T-helper 17 cell (primary cell): ENCODE data around the gene PRAMEF1. TPM values are rescaled to one million over a fixed set of nuclear protein-coding genes. Genes with fewer than 3 reads are reported as not detected.
"Not testable (repeated sequence)": the region's sequence is repeated elsewhere in the genome, so short reads cannot be mapped to it uniquely, and the experiment has no call there.

ENCODE experiments used
- ATAC-seq: fragments of 150-1000 bp; cut with Tn5 transposase; 2 replicates; pipeline ENCODE4 v1.10.0; 2021; ENCODE audit warnings: mild to moderate bottlenecking, moderate library complexity
- DNase-seq, 3 donors: peaks; one replicate each; pipeline versions ENCODE4 v3.0.0 to v3.0.0-alpha.2; 2020 to 2021
- H3K9me3 ChIP-seq: one replicate; pipeline ENCODE4 v1.7.0; 2013; ENCODE audit warnings: low read length, mild to moderate bottlenecking; ENCODE audit not compliant: control insufficient read depth, poor library complexity, severe bottlenecking
- H3K27ac Mint-ChIP-seq: one replicate; pipeline ENCODE4 v1.8.0; 2022; ENCODE audit warnings: mild to moderate bottlenecking, moderate library complexity, mixed read lengths
- H3K27me3 Mint-ChIP-seq: one replicate; pipeline ENCODE4 v1.8.0; 2022; ENCODE audit warnings: mixed read lengths
- H3K36me3 Mint-ChIP-seq: one replicate; pipeline ENCODE4 v1.8.0; 2022; ENCODE audit warnings: low read depth, mixed read lengths
- H3K4me1 Mint-ChIP-seq: one replicate; pipeline ENCODE4 v1.8.0; 2022; ENCODE audit warnings: mild to moderate bottlenecking, mixed read lengths
- H3K4me3 Mint-ChIP-seq: one replicate; pipeline ENCODE4 v1.8.0; 2022; ENCODE audit warnings: mild to moderate bottlenecking, moderate library complexity, mixed read lengths
- total RNA-seq, 4 donors: library from RNA in 2 of 4; stranded (reverse) in 2 of 4; gene quantifications; one replicate each; pipeline ENCODE4 v1.2.3 and lab custom pipeline; 2022 to 2026

The PRAMEF1 gene
- total RNA-seq, 2 donors from 2014 or later: not detected

DNA sequence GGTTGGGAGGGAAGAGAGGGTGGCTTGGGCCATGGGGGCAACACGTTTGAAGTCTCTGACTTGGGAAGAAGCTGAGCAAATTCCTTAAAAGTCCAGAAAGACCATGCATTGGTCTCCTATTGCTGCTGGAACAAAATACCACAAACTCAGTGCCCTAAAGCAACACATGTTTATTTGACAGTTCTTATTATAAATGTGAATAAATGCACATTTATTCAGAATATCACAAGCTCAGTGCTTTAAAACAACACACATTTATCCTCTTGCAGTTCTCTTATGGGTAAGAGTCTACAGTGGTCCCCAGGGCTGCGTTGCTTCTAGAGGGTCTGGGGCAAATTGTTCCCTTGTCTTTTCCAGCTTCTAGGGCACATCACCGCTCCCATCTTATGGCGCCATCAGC, 27.7 kb upstream of the PRAMEF1 start:
- H3K4me1 Mint-ChIP-seq: no peaks in the 10 kb centered on the region
- ATAC-seq (no peak), DNase-seq (no peak)
- no peak overlapping the region for H3K27ac Mint-ChIP-seq
- H3K4me3 Mint-ChIP-seq: no peak overlapping the region
- peaks cover 5% of the 10 kb centered on the region for H3K36me3 Mint-ChIP-seq
- H3K27me3 Mint-ChIP-seq: peaks cover 65% of the 10 kb centered on the region
- H3K9me3 ChIP-seq: no peaks in the 10 kb centered on the region

DNA sequence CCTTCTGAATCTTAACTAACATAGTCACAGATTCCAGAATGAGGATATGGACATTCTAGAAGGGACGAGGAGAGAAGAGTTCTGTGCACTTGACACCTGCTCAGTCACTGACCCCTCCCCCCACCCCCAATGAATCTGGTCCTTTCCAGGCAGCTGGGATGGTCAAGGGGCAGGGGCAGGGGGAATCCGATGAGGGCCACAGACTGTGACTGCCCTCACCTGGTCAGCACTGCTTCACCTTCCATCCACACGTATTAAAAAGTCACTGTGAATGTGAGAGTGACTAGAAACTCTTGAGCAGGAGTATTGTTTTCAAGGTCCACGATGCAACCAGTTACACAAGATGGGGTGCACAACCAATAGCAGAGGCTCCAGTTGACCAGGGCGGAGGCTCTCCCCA, 27.2 kb upstream of the PRAMEF1 start:
- no peak for ATAC-seq
- H3K4me1 Mint-ChIP-seq: no peaks in the 10 kb centered on the region

DNA sequence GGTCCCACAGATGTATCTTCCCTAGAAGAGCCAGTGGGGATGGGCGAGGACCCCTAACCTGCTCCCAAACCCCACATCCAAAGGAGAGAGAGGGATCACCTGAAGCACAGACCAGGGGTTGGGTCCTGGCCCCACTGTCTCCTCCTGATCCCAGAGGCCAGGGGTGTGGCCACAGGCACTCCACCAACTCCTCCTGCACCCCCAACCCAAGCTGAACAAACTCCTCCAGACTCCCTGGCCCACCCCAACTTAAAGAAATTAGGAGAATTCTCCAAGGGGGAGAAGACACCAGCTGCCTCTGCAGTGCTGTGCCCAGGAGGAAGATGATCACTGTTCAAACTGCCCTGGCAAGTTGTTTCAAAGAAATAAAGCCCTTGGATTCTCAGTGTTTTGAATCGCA, 22.2 kb upstream of the PRAMEF1 start:
- Mint-ChIP-seq H3K27ac (no peak overlapping the region), H3K4me3 (no peak overlapping the region), H3K36me3 (peaks cover 3% of the 10 kb centered on the region), H3K27me3 (peaks cover 74% of the 10 kb centered on the region), H3K4me1 (no peaks in the 10 kb centered on the region)
- ATAC-seq: no peak
- no peaks in the 10 kb centered on the region for H3K9me3 ChIP-seq
- no peak for DNase-seq

More for the DNA sequence above, 27.2 kb upstream of the PRAMEF1 start:
- H3K27ac Mint-ChIP-seq: no peak overlapping the region
- H3K9me3 ChIP-seq: no peaks in the 10 kb centered on the region
- H3K4me3 Mint-ChIP-seq: no peak overlapping the region
- peaks cover 5% of the 10 kb centered on the region for H3K36me3 Mint-ChIP-seq
- H3K27me3 Mint-ChIP-seq: peaks cover 65% of the 10 kb centered on the region
- no peak for DNase-seq

DNA sequence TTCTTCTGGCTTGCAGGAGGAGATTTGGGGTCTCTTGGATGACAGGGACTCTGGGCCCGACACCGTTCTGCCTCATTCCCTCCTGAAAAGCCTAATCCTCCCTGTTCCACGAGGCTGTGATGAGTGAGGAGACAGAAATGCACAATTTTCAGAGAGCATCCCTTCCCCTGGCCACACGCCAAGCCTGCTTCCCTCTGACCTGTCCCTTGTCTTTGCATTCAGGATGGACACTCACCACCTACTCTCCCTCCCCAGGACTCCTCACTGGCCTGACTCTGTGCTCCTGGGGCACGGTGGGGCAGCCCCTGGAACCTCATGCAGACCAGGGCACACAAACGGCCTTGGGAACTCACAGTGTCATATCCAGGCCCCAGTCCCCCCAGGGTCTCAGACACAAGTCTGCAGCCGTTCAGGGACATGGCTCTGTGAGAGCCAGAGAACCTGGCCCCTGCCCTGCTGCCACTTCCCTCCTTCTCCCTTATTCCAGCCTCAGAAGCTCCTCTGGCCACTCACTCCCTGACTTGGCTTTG, 21.2 kb upstream of the PRAMEF1 start:
- H3K4me3 Mint-ChIP-seq: no peak overlapping the region
- H3K36me3 Mint-ChIP-seq: peaks cover 3% of the 10 kb centered on the region
- ATAC-seq: no peak
- H3K27ac Mint-ChIP-seq: no peak overlapping the region
- DNase-seq: no peak
- H3K4me1 Mint-ChIP-seq: no peaks in the 10 kb centered on the region
- peaks cover 79% of the 10 kb centered on the region for H3K27me3 Mint-ChIP-seq
- H3K9me3 ChIP-seq: no peaks in the 10 kb centered on the region

DNA sequence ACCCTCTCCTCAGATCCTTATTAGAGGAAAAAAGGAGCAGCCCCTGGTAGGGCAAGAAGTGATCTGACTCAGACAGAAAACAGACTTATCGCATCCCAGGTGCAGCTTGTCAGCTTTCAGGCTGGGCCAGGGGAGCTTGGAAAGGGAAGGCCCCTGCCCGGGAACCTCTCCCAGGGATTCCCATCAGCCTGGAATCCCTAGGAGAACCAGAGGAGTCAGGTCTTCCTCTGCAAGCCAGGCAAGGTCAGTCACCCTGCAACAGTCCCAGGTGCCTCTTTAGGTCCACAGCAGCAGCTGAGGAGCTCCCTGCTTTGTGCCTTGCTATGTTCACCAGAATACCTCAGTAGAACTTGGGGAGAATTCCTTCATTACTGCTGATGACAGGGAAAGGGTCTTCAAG, 20.6 kb upstream of the PRAMEF1 start:
- H3K27me3 Mint-ChIP-seq: peaks cover 81% of the 10 kb centered on the region
- H3K4me1 Mint-ChIP-seq: no peaks in the 10 kb centered on the region
- H3K36me3 Mint-ChIP-seq: peaks cover 3% of the 10 kb centered on the region
- no peak overlapping the region for H3K27ac Mint-ChIP-seq
- H3K4me3 Mint-ChIP-seq: no peak overlapping the region
- ATAC-seq (no peak), DNase-seq (no peak)
- no peaks in the 10 kb centered on the region for H3K9me3 ChIP-seq

DNA sequence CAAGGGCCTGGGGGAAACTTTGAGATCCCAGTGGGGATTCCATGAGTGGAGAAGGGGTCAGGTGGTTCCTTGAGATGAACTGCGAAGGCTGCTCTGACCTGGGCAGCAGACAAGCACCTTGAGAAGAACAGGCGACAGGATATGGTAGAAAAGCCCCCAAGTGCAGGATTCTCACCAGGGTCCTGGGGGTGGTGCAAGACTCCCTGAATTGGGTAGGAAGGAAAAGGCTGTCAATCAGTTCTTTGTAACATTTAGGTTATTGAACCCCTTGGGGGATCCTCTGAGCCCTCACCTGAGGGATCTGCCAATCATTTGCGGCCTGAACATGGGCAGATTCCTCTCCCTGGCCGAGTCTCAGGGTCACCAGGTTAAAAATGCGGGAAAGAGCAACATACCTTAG, 20.0 kb upstream of the PRAMEF1 start:
- no peaks in the 10 kb centered on the region for H3K4me1 Mint-ChIP-seq
- no peak for DNase-seq
- H3K36me3 Mint-ChIP-seq: peaks cover 3% of the 10 kb centered on the region
- no peak overlapping the region for H3K4me3 Mint-ChIP-seq
- ATAC-seq: no peak
- H3K27me3 Mint-ChIP-seq: peaks cover 84% of the 10 kb centered on the region
- H3K27ac Mint-ChIP-seq: no peak overlapping the region
- no peaks in the 10 kb centered on the region for H3K9me3 ChIP-seq

DNA sequence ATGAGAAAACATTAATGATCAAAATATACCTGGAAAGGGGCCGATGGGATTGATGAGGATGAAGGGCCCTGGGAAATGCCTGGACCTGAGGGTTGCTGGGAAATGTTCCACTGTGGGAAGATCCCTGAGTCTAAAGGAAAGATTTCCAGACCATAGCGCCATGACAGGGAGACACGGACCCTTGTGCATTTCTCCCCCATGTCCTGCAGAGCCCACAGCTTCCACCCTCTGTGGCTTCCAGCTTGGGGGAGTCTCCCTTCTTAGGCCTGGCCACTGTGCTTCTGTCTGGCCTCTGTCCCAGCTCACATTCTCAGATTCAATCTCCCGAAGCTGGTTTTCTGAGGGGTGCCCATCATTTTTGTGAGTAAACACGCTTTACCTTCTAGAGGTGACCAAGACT, 18.7 kb upstream of the PRAMEF1 start:
- no peaks in the 10 kb centered on the region for H3K4me1 Mint-ChIP-seq
- H3K27ac Mint-ChIP-seq: no peak overlapping the region
- H3K36me3 Mint-ChIP-seq: peaks cover 3% of the 10 kb centered on the region
- DNase-seq (no peak), ATAC-seq (no peak)
- no peaks in the 10 kb centered on the region for H3K9me3 ChIP-seq
- no peak overlapping the region for H3K4me3 Mint-ChIP-seq
- peaks cover 84% of the 10 kb centered on the region for H3K27me3 Mint-ChIP-seq

DNA sequence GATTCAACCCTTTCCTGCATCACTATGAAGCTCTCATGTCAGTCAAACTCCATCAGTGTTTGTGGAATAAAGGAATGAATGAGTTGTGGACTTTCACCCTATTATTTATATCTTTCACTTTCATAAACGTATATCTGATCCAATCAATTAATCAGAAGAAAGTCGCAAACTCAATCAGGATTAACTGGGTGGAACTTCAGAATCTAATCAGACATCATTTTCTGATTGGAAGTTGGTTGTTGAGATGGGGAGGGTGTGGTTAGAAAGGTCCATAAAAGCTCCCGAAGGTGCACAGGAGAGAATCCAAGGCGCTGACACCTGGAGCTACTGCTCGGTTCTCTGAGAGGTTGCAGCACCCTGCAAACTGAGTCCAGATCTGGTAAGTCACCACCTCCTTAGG, 17.8 kb upstream of the PRAMEF1 start, which contains the start of gene PRAMEF12:
PRAMEF12 (plus strand) TSS at position 301 of the 400 bp plus-strand sequence. CDS start 1,130 bp downstream, outside the sequence.
- H3K27ac Mint-ChIP-seq: no peak within 1 kb of the TSS
- no peak for ATAC-seq
- H3K36me3 Mint-ChIP-seq: peaks cover 3% of the 10 kb centered on the region
- H3K9me3 ChIP-seq: no peaks in the 10 kb centered on the region
- DNase-seq: no peak
- no peak within 1 kb of the TSS for H3K4me3 Mint-ChIP-seq
- no peaks in the 10 kb centered on the region for H3K4me1 Mint-ChIP-seq
- H3K27me3 Mint-ChIP-seq: peaks cover 84% of the 10 kb centered on the region

DNA sequence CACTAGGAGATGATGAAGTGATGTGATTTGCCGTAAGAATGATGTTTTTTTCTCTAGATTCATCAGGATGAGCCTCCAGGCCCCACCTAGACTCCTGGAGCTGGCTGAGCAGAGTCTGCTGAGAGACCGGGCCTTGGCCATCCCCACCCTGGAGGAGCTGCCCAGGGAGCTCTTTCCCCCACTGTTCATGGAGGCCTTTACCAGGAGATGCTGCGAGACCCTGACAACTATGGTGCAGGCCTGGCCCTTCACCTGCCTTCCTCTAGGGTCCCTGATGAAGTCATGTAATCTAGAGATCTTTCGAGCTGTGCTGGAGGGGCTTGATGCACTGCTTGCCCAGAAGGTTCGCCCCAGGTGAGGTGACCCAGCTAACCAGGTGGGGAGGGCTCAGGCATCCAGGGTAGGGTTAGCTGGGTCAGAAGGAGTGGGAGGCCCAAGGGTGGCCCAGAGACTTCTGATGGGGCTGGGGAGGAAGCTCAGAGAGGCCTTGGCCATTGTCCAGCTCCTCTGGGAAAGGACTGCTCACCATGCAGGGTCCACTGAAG, 16.3 kb upstream of the PRAMEF1 start:
- DNase-seq: no peak
- H3K27me3 Mint-ChIP-seq: peaks cover 83% of the 10 kb centered on the region
- H3K9me3 ChIP-seq: no peaks in the 10 kb centered on the region
- no peaks in the 10 kb centered on the region for H3K4me1 Mint-ChIP-seq
- H3K27ac Mint-ChIP-seq: no peak overlapping the region
- no peak for ATAC-seq
- H3K4me3 Mint-ChIP-seq: no peak overlapping the region
- H3K36me3 Mint-ChIP-seq: peaks cover 3% of the 10 kb centered on the region

DNA sequence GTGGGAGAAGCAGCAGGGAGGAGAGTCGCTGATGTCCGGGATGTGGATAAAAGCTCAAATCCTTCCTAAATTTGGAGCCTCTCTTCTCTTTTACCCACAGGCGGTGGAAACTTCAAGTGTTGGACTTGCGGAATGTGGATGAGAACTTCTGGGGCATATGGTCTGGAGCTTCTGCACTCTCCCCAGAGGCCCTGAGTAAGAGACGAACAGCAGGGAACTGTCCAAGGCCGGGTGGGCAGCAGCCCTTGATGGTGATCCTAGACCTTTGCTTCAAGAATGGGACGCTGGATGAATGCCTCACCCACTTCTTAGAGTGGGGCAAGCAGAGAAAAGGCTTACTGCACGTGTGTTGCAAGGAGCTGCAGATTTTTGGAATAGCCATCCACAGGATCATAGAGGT, 15.8 kb upstream of the PRAMEF1 start:
- Mint-ChIP-seq H3K4me3 (no peak overlapping the region), H3K36me3 (no peaks in the 10 kb centered on the region), H3K27ac (no peak overlapping the region), H3K27me3 (peaks cover 78% of the 10 kb centered on the region), H3K4me1 (no peaks in the 10 kb centered on the region)
- ATAC-seq (no peak), DNase-seq (no peak)
- no peaks in the 10 kb centered on the region for H3K9me3 ChIP-seq

DNA sequence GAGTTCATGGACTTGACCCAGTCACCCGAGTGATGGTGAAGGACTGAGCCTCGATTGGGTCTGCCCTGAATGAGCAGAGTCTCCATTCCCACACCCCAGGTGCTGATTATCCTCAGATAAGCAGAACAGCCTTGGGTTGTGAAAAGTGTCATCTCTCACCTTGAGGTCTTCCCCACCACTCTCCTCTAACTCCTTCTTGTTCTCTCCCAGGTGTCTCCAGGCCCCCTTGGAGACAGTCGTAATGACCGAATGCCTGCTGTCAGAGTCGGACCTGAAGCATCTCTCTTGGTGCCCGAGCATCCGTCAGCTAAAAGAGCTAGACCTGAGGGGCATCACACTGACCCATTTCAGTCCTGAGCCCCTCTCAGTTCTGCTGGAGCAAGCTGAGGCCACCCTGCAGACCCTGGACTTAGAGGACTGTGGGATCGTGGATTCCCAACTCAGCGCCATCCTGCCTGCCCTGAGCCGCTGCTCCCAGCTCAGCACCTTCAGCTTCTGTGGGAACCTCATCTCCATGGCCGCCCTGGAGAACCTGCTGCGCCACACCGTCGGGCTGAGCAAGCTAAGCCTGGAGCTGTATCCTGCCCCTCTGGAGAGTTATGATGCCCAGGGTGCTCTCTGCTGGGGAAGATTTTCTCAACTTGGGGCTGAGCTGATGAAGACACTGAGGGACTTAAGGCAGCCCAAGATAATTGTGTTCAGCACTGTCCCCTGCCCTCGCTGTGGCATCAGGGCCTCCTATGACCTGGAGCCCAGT, 14.2 kb upstream of the PRAMEF1 start:
- no peak overlapping the region for H3K4me3 Mint-ChIP-seq
- no peaks in the 10 kb centered on the region for H3K9me3 ChIP-seq
- no peak for ATAC-seq
- H3K4me1 Mint-ChIP-seq: no peaks in the 10 kb centered on the region
- no peaks in the 10 kb centered on the region for H3K36me3 Mint-ChIP-seq
- no peak for DNase-seq
- no peak overlapping the region for H3K27ac Mint-ChIP-seq
- H3K27me3 Mint-ChIP-seq: peaks cover 62% of the 10 kb centered on the region

DNA sequence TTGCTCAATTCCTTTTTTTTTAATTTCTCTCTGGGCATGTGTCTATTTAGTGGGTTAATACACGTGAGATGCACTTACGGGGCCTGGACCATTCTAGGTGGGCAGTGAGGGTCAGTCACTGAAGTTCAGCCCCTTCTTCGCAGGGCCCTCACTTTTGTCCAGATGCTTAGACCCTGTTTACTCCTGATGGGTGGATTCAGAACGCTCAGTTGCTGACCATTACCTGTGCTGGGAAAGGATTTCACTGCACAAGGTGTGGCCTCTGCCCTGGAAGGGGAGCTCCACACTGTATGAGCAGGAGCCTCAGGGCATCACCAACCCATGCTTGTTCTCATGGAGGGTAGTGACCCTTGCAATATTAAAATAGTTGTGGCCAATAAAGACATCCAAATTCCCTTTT, 13.1 kb upstream of the PRAMEF1 start:
- Mint-ChIP-seq H3K27me3 (peaks cover 54% of the 10 kb centered on the region), H3K36me3 (no peaks in the 10 kb centered on the region), H3K4me3 (no peak overlapping the region), H3K4me1 (no peaks in the 10 kb centered on the region), H3K27ac (no peak overlapping the region)
- ATAC-seq: no peak
- no peaks in the 10 kb centered on the region for H3K9me3 ChIP-seq
- DNase-seq: no peak

DNA sequence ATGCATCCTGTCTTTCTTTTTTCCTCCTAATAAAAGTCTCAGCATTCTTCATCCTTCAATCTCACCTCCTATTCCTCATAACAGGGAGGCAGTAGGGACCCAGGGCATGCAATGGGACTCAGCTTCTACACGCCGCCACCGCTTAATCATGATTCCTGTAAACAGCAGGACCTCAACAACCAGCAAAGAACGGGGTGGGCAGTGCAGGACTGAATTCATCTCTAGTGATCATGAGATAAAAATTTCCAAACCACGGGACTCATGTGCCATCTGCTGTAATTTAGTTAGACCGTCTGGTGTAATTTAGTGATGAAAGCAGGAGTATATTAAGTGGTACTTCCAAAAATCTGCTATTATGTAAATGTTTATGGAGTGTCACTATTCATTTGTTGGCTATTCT, 12.3 kb upstream of the PRAMEF1 start:
- no peaks in the 10 kb centered on the region for H3K4me1 Mint-ChIP-seq
- no peaks in the 10 kb centered on the region for H3K9me3 ChIP-seq
- H3K27ac Mint-ChIP-seq: no peak overlapping the region
- peaks cover 50% of the 10 kb centered on the region for H3K27me3 Mint-ChIP-seq
- H3K36me3 Mint-ChIP-seq: no peaks in the 10 kb centered on the region
- H3K4me3 Mint-ChIP-seq: no peak overlapping the region
- ATAC-seq (no peak), DNase-seq (no peak)

DNA sequence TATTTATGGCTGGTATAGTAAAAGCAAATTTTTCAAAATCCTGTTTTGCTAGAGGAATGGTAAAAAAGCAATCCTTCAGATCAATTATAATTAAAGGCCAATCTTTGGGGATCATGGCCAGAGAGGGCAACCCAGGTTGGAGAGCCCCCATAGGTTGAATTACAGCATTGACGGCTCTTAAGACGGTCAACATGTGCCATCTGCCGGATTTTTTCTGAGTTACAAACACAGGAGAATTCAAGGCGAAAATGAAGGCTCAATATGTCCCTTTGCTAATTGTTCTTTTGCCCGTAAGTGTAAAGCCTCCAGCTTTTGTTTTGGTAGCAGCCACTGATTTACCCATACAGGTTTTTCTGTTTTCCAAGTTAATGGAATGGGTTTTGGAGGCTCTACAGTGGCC, 9.7 kb upstream of the PRAMEF1 start:
- not testable (repeated sequence) for ATAC-seq, H3K4me3 Mint-ChIP-seq, H3K4me1 Mint-ChIP-seq, H3K36me3 Mint-ChIP-seq, DNase-seq, H3K9me3 ChIP-seq, H3K27ac Mint-ChIP-seq
- peaks cover 30% of the 10 kb centered on the region for H3K27me3 Mint-ChIP-seq
